GM21526 (cell line): ENCODE data around the gene LAMA3.

Experiments used
- ATAC-seq: cut with Tn5 transposase; IDR thresholded peaks from one replicate; pipeline ENCODE4 v1.9.1; 2021; ENCODE audit warnings: moderate library complexity; ENCODE audit not compliant: unreplicated experiment, low FRiP score

LAMA3 gene

GRCh38 chr18:23868136-23868785, 179.0 kb downstream of the LAMA3 start:
- no peak for ATAC-seq

DNA sequence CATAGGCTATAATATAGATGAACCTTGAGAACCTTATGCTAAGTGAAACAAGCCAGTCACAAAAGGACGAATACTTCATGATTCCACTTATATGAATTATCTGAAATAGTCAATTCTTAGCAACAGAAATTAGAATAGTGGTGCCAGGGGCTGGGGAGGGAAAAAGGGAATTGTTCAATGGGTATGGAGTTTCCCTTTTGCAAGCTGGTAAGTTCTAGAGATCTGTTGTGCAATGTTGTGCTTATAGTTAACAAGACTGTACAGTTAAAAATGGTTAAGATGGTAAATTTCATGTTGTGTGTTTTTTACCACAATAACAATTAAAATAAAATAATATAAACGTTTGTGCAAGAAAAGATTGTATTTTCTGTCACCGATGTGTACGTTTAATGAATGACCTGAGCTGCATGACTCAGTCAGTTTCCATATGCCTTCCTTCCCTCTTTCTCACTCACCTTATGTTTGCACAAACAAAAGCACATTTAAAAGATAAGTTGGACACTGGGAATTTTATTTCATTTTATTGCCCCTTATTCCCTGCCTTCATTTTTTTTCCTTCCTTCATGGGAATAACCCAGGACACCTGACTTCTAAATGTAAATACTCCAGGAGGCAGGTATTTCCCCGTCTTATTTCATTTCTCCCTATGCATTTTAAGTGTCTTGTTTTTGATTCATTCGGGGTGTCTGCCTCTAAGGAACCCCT, 181.6 kb downstream of the LAMA3 start:
- no peak for ATAC-seq

DNA sequence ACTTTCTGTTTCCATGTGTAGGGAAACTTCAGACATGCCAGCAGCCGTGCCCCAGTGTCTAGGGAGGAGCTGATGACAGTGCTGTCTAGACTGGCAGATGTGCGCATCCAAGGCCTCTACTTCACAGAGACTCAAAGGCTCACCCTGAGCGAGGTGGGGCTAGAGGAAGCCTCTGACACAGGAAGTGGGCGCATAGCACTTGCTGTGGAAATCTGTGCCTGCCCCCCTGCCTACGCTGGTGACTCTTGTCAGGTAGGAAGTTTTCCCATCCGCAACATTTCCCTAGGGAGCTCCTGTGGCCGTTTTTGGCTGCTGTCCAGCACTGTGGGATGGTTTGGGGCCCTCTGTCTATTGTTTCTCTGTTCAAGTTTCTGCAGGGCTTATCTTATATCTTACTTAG, 182.2 kb downstream of the LAMA3 start:
- no peak for ATAC-seq

DNA sequence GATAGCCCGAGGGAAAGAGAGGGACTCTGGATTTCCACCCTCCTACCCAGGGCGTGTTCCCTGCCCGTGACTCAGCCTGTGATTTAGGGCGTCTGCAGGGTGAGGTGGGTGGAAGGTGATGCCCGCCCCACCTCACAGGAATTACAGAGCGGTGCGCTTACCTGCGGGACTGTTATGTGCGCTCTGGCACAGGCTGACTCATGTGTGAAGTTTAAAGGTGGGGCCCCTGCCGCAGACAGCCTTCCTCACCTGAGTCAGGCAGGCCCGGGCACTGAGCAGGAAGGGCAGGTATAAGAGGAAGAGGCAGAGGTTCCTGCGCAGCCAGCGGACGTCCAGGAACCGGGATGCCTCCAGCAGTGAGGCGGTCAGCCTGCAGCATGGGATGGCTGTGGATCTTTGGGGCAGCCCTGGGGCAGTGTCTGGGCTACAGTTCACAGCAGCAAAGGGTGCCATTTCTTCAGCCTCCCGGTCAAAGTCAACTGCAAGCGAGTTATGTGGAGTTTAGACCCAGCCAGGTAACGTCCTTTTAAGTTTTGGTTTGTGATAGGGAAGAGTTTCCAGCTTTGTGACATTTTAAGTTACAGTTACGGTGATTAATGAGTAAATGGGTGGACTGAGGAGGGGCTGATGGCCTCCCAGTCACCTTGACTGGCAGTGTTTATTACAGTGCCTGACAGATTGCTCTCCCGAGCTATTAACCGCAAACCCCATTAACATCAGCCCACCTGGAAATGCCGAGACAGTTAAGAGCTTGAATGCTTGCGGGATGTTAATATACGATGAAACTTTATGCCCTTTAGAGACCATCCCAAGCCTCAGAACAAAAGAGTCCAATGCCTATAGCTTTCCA, 183.7 kb downstream of the LAMA3 start:
- no peak for ATAC-seq

DNA sequence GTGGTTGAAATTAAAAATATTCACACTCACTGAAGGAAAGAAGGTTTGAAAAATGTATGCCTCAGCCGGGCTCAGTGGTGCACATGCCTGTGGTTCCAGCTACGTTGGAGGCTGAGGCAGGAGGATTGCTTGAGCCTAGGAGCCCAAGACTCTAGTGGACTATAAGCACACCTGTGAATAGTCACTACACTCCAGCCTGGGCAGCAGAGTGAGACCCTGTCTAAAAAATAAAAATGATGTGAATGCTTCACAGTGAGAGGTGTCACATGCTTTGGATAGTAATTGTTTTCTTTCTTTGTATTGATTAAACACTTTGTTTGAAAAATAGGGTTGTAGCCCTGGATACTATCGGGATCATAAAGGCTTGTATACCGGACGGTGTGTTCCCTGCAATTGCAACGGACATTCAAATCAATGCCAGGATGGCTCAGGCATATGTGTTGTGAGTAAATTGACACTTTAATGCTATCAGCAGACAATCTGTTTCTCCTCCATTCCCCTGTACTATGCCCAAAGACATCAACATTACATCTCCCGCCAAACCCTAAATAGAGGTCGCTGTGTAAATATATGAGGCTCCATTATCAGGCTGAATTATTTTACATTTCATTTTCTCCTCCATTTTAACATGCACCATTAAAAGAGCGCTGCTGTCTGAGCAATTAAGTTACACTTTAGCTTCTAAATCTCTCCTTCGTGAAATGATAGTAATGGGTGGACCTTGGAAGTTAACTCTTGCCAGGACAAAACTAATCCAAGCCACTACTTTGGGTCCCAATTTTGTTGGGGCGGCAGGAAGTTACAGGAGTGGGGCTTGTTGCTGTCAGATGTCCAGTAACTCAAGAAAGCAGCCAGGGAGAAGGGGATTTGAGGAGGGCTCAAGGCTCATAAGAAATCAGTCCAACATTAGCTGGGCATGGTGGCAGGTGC, 187.0 kb downstream of the LAMA3 start:
- no peak for ATAC-seq

DNA sequence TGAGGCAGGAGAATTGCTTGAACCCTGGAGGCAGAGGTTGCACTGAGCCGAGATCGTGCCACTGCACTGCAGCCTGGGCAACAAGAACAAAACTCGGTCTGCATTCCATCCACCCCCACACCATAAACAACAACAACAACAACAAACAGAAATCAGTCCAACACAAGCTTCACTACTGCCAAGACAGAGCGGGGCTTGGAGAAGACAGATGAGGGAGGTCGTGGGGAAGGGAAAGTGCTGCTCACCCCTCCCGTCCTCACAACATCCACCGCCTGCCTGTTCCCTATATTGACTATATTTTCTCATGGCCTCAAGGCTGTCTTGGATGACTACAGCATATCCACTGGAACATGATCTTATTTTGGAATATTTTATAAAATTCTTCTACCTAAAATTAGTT, 187.7 kb downstream of the LAMA3 start:
- no peak for ATAC-seq

DNA sequence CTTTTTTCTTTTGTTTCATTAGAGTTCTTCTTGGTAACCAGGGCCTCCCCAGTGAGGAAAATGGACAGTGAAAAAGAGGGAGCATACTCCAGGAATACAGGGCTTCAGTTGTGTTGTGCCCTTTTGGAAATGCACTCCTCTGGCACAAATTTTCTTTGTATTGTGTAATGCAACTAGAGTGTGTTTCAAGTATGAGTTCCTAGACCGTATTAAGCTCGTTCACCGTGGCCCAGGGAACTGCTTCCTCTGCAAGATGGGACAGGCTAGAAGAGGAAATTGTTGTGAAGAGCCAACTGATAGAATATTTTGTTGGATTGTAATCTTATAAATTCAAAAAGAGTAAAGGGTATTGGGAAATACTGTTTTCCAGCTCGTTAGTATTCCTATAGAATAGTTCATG, 188.1 kb downstream of the LAMA3 start:
- no peak for ATAC-seq

- ATAC-seq = no peak
These were observed 189.2 kb downstream of the LAMA3 start for GRCh38 chr18:23878336-23878900.

GRCh38 chr18:23879126-23879525, 189.9 kb downstream of the LAMA3 start:
- no peak for ATAC-seq

- ATAC-seq = no peak
These were observed 190.3 kb downstream of the LAMA3 start for GRCh38 chr18:23879544-23879943.

DNA sequence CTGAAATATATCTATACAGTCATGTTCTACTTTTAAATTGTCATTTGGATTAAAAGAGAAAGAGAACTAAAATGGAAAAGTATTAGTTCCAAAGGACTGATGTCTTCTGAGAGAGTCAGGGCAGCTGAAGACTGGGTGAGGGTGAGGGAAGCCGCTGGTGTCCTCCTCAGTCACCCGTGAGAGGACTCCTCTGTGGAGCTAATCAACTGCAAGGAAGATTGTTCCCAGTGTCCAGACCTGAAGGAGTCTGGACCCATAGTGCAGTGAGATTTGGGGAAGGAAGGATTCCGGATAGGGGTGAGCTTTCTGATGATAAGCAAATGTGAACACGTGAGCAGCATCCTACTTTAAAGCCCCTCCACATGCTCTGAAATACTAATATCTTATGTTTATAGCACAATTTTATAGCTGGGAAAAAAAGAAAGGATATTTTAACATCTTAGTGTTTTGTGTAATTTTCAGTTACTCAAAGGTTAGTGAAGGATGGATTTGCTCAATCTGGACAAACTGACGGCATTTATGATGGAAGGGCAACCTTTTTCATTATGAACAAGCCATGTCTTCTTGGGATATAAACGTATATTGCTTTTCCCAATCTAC, 190.8 kb downstream of the LAMA3 start:
- no peak for ATAC-seq

GRCh38 chr18:23880931-23881617, 191.8 kb downstream of the LAMA3 start:
- no peak for ATAC-seq

DNA sequence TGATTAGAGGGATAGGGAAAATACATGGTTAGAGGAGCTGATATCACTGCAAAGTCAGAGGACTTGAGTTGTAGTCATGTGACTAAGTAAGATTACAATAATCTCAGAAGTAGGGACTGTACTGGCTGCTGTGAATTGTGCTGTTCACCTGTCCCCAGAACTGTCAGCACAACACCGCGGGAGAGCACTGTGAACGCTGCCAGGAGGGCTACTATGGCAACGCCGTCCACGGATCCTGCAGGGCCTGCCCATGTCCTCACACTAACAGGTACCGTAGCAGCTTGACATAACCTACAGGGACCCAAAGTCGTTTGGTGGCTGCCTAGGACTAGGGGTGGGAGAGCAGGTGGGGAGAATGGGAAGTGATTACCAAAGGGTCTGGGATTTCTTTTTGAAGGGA, 192.5 kb downstream of the LAMA3 start:
- no peak for ATAC-seq

GRCh38 chr18:23882616-23883276, 193.5 kb downstream of the LAMA3 start:
- ATAC-seq = no peak

DNA sequence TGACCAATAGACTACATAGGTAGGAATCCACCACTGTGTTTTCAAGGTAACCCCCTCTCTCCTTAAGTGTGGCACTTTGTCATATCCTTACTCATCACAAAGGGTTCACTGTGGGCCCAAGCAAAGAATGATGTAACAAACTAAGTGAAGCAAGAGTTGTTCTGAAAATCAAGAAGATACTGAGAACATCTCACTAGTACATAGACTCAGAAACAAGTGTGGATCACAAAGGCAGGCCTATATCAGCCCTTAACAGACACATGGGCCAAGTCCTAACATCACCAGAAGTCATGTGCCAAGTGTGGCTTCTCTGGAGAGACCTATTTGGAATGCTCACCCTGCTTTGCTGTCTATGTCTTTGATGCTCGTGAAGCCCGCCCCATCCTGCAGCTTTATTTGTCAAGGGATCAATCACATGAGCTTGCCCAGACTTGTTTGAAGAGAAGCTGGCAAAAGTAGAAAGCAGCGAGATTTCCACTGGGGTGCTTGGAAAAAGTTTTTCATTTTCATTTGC, 194.1 kb downstream of the LAMA3 start:
- no peak for ATAC-seq

- ATAC-seq = no peak
These were observed 195.6 kb downstream of the LAMA3 start for GRCh38 chr18:23884681-23885375.

GRCh38 chr18:23885750-23886149, 196.5 kb downstream of the LAMA3 start:
- ATAC-seq = no peak

DNA sequence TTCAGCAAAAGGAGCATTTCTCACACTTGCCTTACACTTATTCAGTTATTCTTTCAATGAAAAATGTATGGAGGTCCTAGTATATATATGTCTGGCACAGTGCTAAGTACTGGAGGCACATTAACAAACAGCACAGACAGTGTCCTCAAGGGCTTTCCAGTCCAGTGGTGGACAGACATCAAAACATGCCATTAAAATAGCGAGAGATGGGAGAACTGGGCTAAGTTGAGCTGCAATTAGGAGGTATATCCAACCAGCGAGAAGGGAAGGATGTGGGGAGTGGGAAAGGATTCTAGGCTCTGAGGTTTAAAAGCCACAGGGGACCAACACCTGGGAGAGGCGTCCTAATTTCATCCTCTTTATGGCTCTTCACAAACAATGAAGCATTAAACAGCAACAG, 197.8 kb downstream of the LAMA3 start:
- no peak for ATAC-seq
